ENCODE data around the gene A1BG. TPM values are rescaled to one million over a fixed set of nuclear protein-coding genes. Genes with fewer than 3 reads are reported as not detected.

The A1BG gene
- total RNA-seq, 1 experiment from 2014 or later = 1.2 TPM

DNA sequence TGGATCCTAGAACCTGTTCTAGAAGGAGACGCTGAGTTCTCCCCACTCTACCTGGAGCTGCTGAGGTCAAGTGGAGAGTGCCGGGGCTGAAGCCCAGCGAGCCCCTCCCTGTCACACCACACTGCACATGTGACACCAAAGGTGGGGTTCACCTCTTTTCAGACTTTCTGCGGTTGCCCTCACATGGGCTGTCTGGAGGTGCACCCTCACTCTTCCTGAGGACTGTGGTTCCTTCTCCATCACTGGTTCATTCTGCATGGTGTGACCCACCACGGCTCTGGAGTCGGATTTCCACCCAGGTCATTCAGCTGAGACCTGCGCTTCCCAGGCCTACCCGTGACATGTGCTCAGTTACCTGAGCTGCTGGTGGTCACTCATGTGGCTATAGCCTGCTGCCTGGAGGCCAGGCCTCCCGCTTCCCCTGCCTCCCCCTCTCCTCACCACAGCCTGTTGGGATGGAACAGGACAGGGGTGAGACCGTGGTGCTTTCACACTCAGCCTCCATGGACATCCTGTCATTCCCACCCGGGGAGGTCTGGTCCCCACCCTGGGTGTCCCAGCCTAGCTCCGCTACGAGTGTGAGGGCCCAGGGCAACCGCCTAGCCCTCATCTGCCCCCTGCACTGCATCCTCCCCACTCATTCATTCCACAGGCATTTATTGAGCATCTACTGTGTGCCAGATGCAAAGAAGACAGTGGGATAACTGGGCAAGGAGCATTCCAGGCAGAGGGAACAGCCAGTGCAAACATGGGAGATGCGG, 605 bp upstream of the A1BG start:
- Histone ChIP-seq H3K9ac (ENCODE audit: low read length) (no peak overlapping the region), H3K4me2 (ENCODE audit: low read length) (no peak overlapping the region), H3K36me3 (ENCODE audit: control insufficient read depth in 1 of 2, insufficient read depth in 2 of 2, low read length in 2 of 2) (no peaks in the 10 kb centered on the region), H3K27me3 (ENCODE audit: insufficient read depth, low read length) (no peaks in the 10 kb centered on the region), H3K4me1 (ENCODE audit: control insufficient read depth in 1 of 2, insufficient read depth in 2 of 2, low read length in 2 of 2) (no peaks in the 10 kb centered on the region), H2AFZ (ENCODE audit: low read depth, low read length, poor library complexity, severe bottlenecking) (no peak overlapping the region), H3K4me3 (replicated peaks in 1 of 2; ENCODE audit: low read depth in 1 of 2, low read length in 2 of 2) (no peak overlapping the region), H4K20me1 (ENCODE audit: insufficient read depth) (no peaks in the 10 kb centered on the region), H3K9me2 (ENCODE audit: insufficient read depth) (no peaks in the 10 kb centered on the region), H3K27ac (ENCODE audit: low read depth, low read length) (no peak overlapping the region), H3K79me2 (ENCODE audit: insufficient read depth, low read length) (no peaks in the 10 kb centered on the region), H3K9me3 (ENCODE audit: control insufficient read depth in 1 of 2, insufficient read depth in 1 of 2, low read depth in 1 of 2, low read length in 2 of 2) (no peaks in the 10 kb centered on the region)
- DNase-seq (ENCODE audit: low read depth, low spot score) = no peak
- intact Hi-C loops (cut with micrococcal nuclease) = no loop called here
- ChIA-PET CTCF (no interaction called here), RAD21 (ENCODE audit: low non-redundant PET in 1 of 2, low total read pairs in 2 of 2, uncharacterized antibody in 2 of 2, unreplicated experiment in 2 of 2) (no interaction called here), POLR2A (interaction anchor here (1.9 kb wide), 1 partner anchor 9 kb away, joined by 6 read pairs; the partner anchor contains the start of gene ZNF497)
- BruUV-seq (replicated peaks) = no TSS peak
- no peak for ATAC-seq
- no peak for TF ChIP-seq CBX3 (IDR thresholded peaks at IDR 0.05; ENCODE audit: low read depth)
- no peak for TF ChIP-seq JUND (IDR thresholded peaks at IDR 0.05)
- TF ChIP-seq ELF1 (IDR thresholded peaks at IDR 0.05; ENCODE audit: borderline replicate concordance, low read depth) = no peak
- TF ChIP-seq TCF7L2 (IDR thresholded peaks at IDR 0.05; ENCODE audit: borderline replicate concordance, extremely low read depth, insufficient read depth, insufficient read length) = no peak
- no peak for TF ChIP-seq SP1 (IDR thresholded peaks at IDR 0.05; ENCODE audit: low read depth)
- TF ChIP-seq RAD21 (IDR thresholded peaks at IDR 0.05; ENCODE audit: low read depth) = no peak

DNA sequence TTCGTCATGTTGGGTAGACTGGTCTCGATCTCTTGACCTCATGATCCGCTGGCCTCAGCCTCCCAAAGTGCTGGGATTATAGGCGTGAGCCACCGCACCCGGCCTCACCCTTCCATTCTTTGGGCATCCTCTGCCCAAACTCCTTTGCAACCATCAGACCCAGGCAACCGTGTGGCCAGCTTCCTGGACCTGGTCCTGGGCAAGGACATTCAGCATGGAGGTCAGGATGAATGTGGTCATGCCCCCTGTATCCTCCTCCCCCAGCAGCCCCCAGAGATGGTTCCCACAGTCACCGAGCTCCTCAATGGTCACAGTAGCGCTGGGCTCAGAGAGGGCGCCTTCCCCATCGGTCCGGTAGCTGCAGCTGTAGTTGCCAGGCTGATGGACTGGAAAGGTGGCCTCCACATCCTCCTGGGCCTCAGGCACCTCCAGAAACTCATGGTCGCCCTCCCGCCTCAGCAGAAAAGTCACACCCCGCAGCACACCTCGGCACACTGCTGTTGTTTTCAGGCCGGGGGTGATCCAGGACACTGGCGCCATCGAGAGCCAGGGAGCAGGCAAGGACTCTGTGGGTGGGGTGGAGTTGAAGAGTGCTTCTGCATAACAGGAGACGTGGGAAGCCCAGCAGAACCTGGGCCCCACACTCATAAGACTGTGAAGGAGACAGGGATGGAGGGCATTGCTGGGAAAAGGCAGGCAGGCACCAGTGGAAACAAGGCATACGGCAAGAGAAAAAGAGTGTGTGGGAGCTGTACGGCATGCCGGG, 1.1 kb downstream of the A1BG start:
- Histone ChIP-seq H3K79me2 (ENCODE audit: insufficient read depth, low read length) (no peaks in the 10 kb centered on the region), H3K4me1 (ENCODE audit: control insufficient read depth in 1 of 2, insufficient read depth in 2 of 2, low read length in 2 of 2) (no peaks in the 10 kb centered on the region), H2AFZ (ENCODE audit: low read depth, low read length, poor library complexity, severe bottlenecking) (no peak overlapping the region), H4K20me1 (ENCODE audit: insufficient read depth) (no peaks in the 10 kb centered on the region), H3K9me3 (ENCODE audit: control insufficient read depth in 1 of 2, insufficient read depth in 1 of 2, low read depth in 1 of 2, low read length in 2 of 2) (no peaks in the 10 kb centered on the region), H3K4me2 (ENCODE audit: low read length) (no peak overlapping the region), H3K36me3 (ENCODE audit: control insufficient read depth in 1 of 2, insufficient read depth in 2 of 2, low read length in 2 of 2) (no peaks in the 10 kb centered on the region), H3K27ac (ENCODE audit: low read depth, low read length) (no peak overlapping the region), H3K9ac (ENCODE audit: low read length) (no peak overlapping the region), H3K4me3 (replicated peaks in 1 of 2; ENCODE audit: low read depth in 1 of 2, low read length in 2 of 2) (no peak overlapping the region), H3K9me2 (ENCODE audit: insufficient read depth) (no peaks in the 10 kb centered on the region), H3K27me3 (ENCODE audit: insufficient read depth, low read length) (no peaks in the 10 kb centered on the region)
- ChIA-PET CTCF (no interaction called here), RAD21 (ENCODE audit: low non-redundant PET in 1 of 2, low total read pairs in 2 of 2, uncharacterized antibody in 2 of 2, unreplicated experiment in 2 of 2) (interaction anchor here in 1 of 2 experiments (0.5 kb wide), 1 partner anchor 133 kb away, joined by 3 read pairs; no protein-coding TSS in a partner anchor), POLR2A (interaction anchor here (1.4 kb wide), 1 partner anchor 10 kb away, joined by 7 read pairs; the partner anchor contains the start of gene ZNF497)
- no peak for ATAC-seq
- no TSS peak for BruUV-seq (replicated peaks)
- intact Hi-C loops (cut with micrococcal nuclease) = no loop called here
- TF ChIP-seq ZNF274 (IDR thresholded peaks at IDR 0.05; ENCODE audit: low read depth, low read length) = no peak
- DNase-seq (ENCODE audit: low read depth, low spot score) = no peak
